22Rv1 (cell line): ENCODE data around the gene ZNF132.

ENCODE experiments used
- H3K27ac ChIP-seq: fragments of 450-650 bp; 2 replicates; pipeline ENCODE4 v1.5.1; 2017
- CTCF ChIP-seq: fragments of 450-650 bp; IDR thresholded peaks from 2 replicates; pipeline ENCODE4 v1.5.1; 2017; ENCODE audit warnings: mild to moderate bottlenecking
- ZFX ChIP-seq: fragments of 450-650 bp; IDR thresholded peaks from 2 replicates; pipeline ENCODE4 v1.6.1; 2017; ENCODE audit warnings: antibody characterized with exemption, borderline replicate concordance

Gene ZNF132

GRCh38 chr19:58401840-58402421, 38.0 kb downstream of the ZNF132 start:
- TF ChIP-seq ZFX: no peak
- peak overlapping the region; percentile 96 for H3K27ac ChIP-seq

- H3K27ac ChIP-seq: peak overlapping the region; percentile 96
These were observed 38.8 kb downstream of the ZNF132 start for GRCh38 chr19:58400916-58401839.

GRCh38 chr19:58400316-58400915, 39.5 kb downstream of the ZNF132 start:
- TF ChIP-seq CTCF (no peak), ZFX (no peak)
- peak overlapping the region; percentile 96 for H3K27ac ChIP-seq

More at GRCh38 chr19:58400916-58401839, 38.8 kb downstream of the ZNF132 start:
- TF ChIP-seq ZFX (no peak), CTCF (peak; percentile 20)

- TF ChIP-seq ZFX: no peak
- peak overlapping the region; percentile 96 for H3K27ac ChIP-seq
These were observed 40.0 kb downstream of the ZNF132 start for GRCh38 chr19:58399903-58400302.

GRCh38 chr19:58398545-58398944, 41.4 kb downstream of the ZNF132 start:
- TF ChIP-seq ZFX (no peak), CTCF (no peak)
- peak overlapping the region; percentile 96 for H3K27ac ChIP-seq

- H3K27ac ChIP-seq: peak overlapping the region; percentile 96
- TF ChIP-seq ZFX: no peak
- TF ChIP-seq CTCF: no peak
These were observed 41.9 kb downstream of the ZNF132 start for GRCh38 chr19:58398087-58398486.

- TF ChIP-seq CTCF (no peak), ZFX (no peak)
- H3K27ac ChIP-seq: peak overlapping the region; percentile 96
These were observed 42.4 kb downstream of the ZNF132 start for GRCh38 chr19:58397533-58398037.
